HUDEP-2 (cell line): ENCODE results near the gene GPC6.

Experiments
- DNase-seq, 76 experiments: peaks; one replicate each; lab custom pipeline; 2025; ENCODE audit not compliant: unreplicated experiment in 76 of 76; lab: John Stamatoyannopoulos, UW

The GPC6 gene

DNA sequence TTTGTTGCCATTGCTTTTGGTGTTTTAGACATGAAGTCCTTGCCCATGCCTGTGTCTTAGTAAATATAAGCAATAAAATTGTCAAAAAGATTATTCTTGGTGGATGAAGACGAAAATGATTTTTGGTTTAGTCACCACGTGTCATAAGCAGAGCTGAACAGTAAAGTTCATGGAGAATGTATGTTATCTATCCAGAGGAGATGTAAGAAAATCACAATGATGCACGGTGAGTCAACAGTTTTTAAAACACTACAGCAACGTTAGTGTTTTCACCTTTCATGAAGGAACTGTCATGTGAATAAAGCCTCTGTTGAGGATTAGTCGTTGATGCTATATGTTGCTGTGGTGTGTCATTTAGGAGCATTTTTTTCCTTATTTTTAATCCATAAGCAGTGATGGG lies 137.6 kb downstream of the GPC6 start:
- no peak for DNase-seq

DNA sequence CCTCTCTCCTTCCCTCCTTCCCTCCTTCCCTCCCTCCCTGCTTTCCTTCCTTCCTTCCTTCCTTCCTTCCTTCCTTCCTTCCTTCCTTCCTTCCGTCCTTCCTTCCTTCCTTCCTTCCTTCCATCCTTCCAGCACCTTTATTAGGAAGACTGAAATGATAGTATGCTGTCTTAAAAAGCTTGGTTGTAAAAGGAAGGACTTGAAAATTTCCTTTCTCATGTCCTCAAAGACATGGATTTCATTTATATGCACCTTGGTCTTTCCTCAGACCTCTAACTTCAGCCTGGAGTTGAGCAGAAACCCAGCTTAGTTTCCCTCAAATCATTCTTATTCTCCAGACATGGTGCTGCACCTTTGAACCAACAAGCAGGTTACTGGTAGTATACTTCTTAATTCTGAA lies 141.7 kb downstream of the GPC6 start:
- DNase-seq, result no peak

DNA sequence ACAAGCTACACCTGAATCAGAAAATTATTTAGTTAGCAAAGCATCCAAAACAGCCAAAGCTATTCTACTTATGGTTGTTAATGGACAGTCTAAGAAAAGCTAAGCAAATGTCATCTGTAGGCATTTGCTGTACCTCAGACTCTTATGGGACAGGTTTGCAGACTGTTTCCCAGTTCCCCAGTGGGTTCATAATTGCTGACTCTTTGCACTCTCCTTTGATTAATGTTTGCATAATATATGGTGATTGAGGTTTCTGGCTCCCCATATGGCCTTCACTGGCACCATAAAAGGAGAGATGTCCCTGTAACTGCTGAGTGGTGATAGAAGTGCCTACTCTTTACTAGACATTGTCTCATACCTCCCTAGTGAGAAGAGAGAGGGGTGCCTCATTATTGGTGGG lies 142.1 kb downstream of the GPC6 start:
- no peak for DNase-seq

DNA sequence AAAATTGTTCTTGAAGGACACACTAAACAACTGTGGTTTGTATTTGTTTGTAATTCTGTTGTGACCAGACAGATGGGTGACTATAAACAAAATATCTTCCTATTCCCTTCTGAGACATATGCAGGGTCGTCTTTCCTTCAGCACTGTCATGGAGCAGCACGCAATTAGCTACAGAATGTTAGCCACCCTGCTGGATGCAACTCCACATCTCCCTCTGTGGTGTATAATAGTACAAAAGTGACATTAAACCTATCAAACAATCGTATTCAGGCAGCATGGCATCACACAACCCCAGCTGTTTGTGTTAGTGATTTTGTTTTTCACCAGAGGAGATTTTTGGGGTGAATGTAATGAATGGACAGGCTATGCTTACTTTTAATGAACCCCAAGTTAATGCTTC lies 146.2 kb downstream of the GPC6 start:
- DNase-seq, result no peak

DNA sequence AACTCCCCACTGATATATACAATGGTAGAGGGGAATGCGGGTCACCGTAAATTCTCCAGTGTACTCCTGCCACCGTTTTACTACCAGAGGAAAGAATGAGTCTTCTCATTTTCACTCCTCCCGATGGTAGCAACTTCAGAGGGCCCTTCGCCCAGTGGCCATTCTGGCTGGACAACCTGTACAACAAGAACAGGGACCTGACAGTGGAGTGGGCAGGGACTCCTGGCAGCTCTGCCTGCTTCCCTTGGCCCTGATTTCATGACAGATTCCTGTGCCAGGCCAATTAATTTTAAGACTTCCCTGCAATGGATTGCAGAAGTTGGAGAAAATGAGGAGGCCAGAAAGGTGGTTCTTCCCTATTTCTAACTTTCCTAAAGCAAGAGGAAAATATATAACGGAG lies 148.9 kb downstream of the GPC6 start:
- DNase-seq, result no peak

DNA sequence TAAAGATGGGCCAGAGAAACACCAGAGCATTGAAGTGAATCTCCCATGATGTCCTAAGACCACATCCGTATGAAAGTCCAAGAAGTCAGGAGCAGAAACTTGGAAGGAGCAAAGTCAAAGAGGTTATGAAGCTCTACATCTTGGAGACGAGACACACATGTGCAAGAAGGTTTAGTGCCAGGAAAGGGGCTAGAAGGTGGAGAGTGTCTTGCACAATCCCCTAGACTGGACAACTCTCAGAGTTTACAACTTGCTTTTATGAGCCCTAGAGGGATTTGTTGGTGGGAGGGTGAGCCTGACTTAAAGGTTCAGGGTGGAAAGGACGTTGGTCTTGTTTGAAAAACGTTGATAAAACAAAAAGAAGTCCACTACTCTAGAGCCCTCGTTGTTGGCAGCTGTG lies 150.6 kb downstream of the GPC6 start:
- no peak for DNase-seq

DNA sequence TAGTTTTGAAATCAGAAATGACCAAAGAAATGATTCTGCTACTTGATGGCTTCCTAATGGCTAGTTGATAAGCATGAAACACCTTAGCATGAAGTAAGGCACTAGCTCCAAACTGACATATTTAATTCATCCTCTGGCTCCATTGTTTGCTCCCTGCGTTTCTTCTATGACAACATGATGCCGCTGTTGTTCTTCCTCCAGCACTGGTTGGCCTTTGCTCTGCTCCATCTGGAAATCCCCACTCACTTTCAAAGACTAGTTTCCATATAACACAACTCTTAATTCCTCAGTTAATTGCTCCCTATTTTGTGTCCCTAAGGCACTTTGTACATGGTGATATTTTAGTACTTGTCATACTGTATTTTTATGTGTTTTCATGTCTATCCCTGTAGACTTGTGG lies 151.6 kb downstream of the GPC6 start:
- DNase-seq, result no peak

DNA sequence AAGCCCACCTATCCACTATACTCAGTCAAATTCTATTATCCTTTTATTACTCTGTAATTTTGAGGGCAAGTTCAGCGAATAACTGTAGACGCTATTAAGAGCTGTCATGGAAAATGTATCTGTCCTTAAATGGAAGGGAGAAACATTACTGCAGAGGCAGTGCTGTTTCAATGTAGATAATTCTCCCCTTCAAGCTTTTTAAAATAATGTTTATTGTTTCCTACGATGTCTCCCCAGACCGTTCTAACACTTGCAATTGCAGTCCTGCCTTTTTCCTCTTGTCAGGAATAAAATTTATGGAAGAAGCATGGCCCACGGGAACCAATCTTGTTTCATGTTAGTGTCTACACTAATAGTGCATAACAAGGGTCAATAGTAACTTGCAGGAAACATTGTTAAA lies 159.5 kb downstream of the GPC6 start:
- DNase-seq, result no peak

DNA sequence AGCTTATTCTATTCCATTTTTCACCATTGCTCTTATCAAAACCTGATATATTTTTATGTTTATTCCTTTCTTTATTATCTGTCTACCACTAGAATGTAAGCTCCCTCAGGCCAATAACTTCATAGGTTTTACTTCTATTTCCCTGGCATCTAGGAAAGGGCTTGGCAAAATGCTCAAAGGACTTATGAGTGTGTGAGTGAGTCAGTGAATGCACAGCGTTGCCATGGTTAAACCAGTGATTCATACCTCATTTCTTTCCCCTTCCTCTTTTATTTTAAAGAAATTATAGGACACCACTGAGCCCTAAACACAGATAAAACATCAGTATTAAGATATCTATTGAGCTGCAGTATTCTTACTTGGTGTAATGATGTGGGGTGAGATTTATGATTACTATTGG lies 162.1 kb downstream of the GPC6 start:
- no peak for DNase-seq

DNA sequence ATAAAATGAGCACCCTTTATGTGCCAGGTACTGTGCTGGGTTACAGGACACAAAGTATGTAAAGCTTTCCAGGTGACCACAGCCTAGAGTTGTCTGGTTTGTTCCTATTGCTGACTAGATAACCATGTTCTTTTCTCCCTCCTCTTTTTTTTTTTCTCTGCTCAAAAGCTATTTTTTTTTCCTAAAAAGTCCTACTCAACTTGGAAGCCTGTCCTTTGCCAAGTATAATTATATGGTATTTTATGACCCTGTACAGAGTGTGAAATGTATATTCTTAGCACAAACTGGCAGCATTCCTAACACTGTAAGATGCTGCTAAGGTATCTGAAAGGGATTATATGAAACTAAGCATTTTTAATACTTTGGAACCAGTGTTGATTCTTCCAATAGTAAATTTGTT lies 171.0 kb downstream of the GPC6 start:
- no peak for DNase-seq

DNA sequence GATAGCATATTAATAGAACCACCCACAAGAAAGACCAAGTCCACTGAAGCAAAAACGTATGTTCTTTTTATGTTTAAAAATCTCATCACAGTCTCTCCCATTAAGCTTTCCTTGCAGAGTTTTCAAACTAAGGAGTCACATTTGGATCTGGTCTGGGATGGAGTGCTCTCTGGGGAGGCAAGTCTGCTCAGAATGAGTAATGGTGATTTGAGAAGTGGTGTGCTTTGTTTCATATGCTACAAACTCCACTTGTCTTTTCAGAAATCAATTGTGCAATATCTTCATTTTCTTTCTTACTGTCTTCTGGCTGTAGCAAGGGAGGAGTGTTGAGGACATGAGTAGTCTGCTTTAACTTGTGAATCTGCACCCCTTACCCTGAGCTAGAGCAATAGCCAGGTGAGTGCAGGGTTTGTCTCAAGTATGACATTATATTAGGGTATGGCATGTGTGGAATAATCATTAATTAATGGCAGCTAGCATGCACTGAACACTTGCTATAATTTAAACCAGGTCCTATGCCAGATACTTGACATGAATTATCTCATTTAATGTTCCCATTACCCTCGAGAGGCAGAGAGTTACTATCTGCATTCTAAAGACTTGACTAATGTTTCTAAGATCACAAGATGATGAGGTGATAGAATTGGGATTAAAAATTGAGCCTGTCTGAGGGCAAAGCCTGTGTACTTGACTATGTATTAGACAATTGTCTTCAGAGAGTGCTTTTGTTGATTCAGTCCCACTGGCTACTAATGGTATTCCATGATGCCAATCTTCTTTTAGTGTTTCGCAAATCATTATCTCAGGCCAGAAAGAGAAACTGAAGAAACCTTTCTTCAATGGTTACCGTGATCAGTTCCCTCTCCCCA lies 171.8 kb downstream of the GPC6 start:
- DNase-seq, result no peak

DNA sequence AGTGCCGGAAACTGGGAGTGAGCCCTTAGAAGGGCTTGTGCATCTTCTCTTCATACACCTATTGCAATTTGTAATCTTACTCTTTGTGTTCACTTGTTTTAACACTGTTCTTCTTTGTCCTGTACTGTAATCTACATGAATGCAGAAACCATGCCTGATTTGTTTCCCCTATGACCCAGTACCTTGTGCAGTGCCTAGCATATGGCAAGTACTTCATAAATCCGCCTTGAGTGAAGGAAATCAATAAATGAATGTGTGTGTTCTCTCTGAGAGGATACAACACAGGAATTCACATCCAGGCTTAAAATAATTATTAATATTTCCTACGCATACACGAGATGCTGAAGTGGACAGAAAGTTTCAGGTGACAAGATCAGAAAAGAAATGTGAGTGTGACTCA lies 172.6 kb downstream of the GPC6 start:
- DNase-seq, result no peak

DNA sequence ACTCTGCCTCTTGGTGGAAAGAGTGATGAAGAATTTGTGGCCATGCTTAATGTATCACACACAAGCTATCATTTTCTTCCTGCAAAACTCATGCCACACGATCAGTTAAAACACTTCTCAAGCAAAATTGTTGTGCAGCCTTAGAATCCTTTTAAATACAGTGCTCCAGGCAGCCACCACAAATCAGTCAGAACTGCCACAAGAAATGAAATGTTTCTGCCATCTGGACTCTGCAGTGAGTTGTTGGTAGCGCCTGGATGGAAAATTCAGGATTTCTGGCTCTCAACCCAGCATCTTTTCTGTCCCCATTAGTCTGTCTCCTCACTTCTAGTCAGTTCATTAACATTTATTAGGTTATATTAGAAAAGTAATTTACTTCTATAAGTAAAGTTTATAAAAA lies 179.5 kb downstream of the GPC6 start:
- DNase-seq, result no peak

DNA sequence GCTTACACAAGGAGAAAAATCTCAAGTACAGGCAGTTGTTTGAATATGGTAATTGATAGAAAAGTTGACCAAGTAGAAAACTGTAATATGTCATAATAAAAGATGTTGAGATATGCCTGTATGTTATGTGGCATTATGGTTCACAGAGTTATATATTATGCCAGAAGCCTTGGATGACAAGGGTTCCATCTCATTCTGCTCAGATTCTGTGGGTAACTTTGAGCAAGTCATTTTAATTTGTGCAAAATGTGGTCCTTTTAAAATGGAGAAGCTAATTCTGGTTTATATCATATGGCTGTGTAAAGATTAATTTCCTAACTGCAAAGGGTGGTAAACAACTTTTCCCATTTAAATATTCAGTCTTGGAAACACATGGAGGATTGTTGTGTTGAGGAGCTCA lies 180.9 kb downstream of the GPC6 start:
- DNase-seq, result no peak

DNA sequence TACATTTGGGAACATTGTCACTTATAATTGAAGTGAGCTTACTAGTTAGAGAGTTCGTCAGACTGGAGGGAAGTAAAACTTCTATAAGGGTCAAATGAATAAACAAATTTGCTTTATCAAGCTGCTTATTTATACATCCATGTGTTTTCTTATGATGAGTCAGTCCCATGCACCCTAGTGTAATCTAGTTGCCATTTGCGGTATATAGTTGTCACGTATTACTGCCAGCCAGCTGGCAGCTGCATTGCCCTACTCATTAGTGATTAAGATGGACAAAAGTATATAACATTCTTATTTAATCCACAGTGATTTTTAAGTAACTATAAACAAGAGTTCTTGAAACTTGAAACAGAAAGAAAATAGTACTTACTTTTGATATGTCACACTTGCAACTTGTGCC lies 182.4 kb downstream of the GPC6 start:
- no peak for DNase-seq

DNA sequence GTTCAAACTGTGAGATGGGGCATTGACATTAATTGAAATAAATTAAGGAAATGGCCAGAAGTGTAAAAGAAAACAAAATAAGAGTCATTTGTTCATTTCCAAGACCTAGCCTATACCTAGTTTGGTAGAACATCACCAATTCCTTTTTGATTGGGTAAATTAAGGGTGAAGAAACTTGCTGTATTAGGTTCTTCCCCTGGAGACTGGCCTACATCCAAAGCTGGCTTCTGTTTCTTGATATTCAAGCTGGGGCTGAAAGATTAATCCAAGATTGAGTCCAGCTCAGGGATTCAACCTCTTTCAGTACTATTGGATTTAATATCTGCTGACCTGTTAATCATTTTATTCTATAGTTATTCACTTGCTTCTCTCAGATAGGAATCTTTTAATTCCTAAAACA lies 183.2 kb downstream of the GPC6 start:
- DNase-seq, result no peak

DNA sequence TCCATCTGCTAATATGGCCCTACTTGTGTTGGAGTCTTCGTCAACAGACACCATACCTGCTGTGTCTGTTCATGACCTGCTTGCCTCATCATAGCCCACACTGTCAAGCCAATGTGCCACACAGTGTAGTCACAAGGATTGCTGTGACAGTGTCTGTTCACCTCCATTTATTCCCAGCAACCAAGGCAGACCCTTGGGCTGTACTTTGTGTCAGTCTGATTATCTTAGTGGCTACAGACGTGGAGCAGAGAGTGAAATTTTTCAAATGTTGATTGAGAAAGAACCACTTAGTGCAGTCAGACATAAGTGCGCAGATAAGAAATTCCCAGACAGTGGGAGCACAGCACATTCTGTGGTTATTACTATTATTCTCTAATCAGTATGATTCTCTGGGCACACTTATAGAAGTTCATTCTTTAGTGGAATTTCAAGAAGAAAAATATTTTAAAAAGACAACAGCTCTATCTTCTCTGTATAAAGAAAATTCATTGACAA lies 184.6 kb downstream of the GPC6 start:
- DNase-seq, result no peak

DNA sequence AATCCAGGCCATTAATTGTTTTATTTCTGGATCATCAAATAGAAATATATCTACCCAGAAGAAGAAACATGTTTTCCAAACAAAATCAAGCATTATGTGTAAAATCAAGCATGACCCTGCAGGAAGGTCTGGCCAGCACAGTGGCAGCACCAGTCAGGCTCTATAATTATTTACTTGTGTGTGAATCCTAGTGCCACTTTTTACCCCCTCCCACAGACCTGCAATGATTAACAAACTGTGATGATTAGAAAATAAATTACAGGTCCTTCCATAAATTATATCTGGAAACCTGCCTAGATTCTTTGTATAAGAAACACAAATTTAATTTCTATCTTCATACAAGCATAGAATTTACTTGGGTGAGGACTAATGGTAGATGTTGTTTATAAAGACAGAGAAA lies 186.1 kb downstream of the GPC6 start:
- no peak for DNase-seq

DNA sequence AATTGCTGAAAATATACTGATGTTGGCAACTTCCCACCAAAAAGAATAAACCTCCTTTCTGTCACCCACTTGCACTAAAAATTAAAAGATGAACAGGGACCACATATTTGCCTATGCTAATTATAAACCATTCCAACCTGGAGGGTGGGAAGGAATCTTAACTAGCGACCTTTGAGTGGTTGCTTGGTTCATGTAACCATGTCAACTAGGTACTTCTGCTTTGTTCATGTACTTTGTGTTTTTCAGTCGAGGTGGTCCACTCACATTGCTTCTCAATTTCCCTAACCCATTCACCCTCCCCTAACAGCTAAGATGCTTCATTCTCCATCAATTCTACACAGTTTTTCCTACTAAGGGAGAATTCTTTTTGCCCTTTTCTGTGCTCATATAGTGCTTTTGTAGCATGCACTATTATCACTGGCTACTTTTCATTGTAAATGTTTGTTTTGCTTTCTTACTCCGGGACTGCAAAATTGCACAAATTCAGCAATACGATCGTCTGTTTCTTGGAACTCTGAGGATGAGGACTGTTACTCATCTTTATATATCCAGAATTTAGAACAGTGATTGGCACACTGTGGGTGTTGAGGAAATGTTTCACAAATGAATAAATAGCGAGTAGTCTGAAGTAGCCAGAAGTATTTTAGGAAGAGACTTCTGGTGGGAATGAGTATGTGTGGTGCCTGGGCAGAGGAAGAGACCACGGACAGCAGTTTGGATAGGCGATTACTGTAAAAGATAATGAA lies 187.5 kb downstream of the GPC6 start:
- no peak for DNase-seq

DNA sequence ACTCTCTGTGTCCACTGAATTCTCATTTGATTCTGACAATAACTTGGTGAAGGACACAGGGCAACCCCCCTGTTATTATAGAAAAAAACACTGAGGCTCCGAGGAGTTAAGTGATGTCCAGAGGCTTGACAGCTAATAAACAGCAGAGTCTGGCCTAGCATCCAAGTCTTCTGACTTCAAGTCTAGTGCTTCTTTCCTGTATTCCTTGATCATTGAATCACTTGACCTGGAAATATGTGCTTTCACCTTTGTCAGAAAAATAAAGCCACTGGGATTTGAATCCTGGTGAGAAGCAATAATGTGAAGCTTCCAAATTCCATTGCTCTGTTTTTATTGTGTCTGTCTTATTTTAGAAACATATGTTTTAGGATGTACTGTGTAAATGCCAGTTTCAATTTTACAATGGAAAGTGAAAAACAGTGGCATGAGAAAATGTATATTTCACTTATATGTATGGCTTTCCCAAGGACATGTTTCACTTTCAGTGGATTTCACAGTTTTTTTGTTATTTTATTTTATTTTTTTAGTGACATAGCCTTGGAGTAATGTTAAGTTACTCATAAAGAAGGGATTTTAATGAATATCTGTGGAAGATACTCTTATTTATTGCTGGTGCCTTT lies 190.2 kb downstream of the GPC6 start:
- no peak for DNase-seq

DNA sequence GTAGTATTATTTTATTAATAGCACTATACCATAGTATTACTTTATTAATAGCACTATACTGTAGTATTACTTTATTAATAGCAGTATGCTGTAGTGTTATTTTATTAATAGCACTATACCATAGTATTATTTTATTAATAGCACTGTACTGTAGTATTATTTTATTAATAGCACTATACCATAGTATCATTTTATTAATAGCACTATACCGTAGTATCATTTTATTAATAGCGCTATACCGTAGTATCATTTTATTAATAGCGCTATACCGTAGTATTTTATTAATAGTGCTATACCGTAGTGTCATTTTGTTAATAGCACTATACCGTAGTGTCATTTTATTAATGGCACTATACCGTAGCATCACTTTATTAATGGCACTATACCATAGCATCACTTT lies 191.8 kb downstream of the GPC6 start:
- DNase-seq, result no peak

DNA sequence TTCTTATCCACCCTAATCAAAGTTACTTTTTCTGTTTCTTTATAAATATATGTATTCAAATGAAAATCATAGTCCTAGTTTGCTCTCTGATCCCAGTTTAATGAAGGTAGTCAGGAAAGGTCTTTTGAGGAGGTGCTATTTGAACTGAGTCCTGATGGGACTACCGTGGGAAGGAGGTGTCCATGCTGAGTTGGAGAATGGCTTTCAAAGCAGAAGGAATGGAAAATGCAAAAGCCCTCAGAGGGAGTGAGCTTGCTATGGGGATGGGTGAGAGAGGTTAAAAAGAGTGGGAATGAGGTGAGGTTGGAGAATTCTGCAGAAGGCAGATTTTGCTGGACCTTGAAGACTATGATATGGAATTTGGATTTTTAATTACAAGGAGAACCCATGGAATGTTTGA lies 193.6 kb downstream of the GPC6 start:
- DNase-seq, result no peak
